ENCODE measurements around the gene MEF2C.
"Not testable (repeated sequence)": the region's sequence is repeated elsewhere in the genome, so short reads cannot be mapped to it uniquely, and the experiment has no call there.

The MEF2C gene

GRCh38 chr5:88870285-88870684 lies 12.7 kb downstream of the MEF2C start:
- no peak for DNase-seq (ENCODE audit: low read depth)

GRCh38 chr5:88868468-88869068 lies 14.4 kb downstream of the MEF2C start:
- DNase-seq (ENCODE audit: low read depth), result no peak
- H3K4me3 ChIP-seq (ENCODE audit: low read depth, low read length), result no peak overlapping the region

More at GRCh38 chr5:88870285-88870684, 12.7 kb downstream of the MEF2C start:
- no peak overlapping the region for H3K4me3 ChIP-seq (ENCODE audit: low read depth, low read length)

- no peak overlapping the region for H3K4me3 ChIP-seq (ENCODE audit: low read depth, low read length)
- no peak for DNase-seq (ENCODE audit: low read depth)
Observed at GRCh38 chr5:88867638-88868037, 15.3 kb downstream of the MEF2C start.

GRCh38 chr5:88863523-88863922 lies 19.5 kb downstream of the MEF2C start:
- DNase-seq (ENCODE audit: low read depth), result no peak
- no peak overlapping the region for H3K4me3 ChIP-seq (ENCODE audit: low read depth, low read length)

GRCh38 chr5:88862547-88863175 lies 20.3 kb downstream of the MEF2C start:
- H3K4me3 ChIP-seq (ENCODE audit: low read depth, low read length), result no peak overlapping the region
- no peak for DNase-seq (ENCODE audit: low read depth)

GRCh38 chr5:88861231-88861630 lies 21.8 kb downstream of the MEF2C start:
- H3K4me3 ChIP-seq (ENCODE audit: low read depth, low read length), result no peak overlapping the region
- no peak for DNase-seq (ENCODE audit: low read depth)

GRCh38 chr5:88860501-88860900 lies 22.5 kb downstream of the MEF2C start:
- no peak for DNase-seq (ENCODE audit: low read depth)
- H3K4me3 ChIP-seq (ENCODE audit: low read depth, low read length), result no peak overlapping the region

- H3K4me3 ChIP-seq (ENCODE audit: low read depth, low read length), result no peak overlapping the region
- no peak for DNase-seq (ENCODE audit: low read depth)
Observed at GRCh38 chr5:88858392-88858791, 24.6 kb downstream of the MEF2C start.

- DNase-seq (ENCODE audit: low read depth); H3K4me3 ChIP-seq (ENCODE audit: low read depth, low read length): not testable (repeated sequence)
Observed at GRCh38 chr5:88856381-88856780, 26.6 kb downstream of the MEF2C start.

- DNase-seq (ENCODE audit: low read depth), result no peak
- no peak overlapping the region for H3K4me3 ChIP-seq (ENCODE audit: low read depth, low read length)
Observed at GRCh38 chr5:88854769-88855168, 28.2 kb downstream of the MEF2C start.

GRCh38 chr5:88847420-88847819 lies 35.6 kb downstream of the MEF2C start:
- H3K4me3 ChIP-seq (ENCODE audit: low read depth, low read length), result no peak overlapping the region
- DNase-seq (ENCODE audit: low read depth), result no peak

- H3K4me3 ChIP-seq (ENCODE audit: low read depth, low read length), result no peak overlapping the region
- DNase-seq (ENCODE audit: low read depth), result no peak
Observed at GRCh38 chr5:88846434-88846833, 36.5 kb downstream of the MEF2C start.

GRCh38 chr5:88845081-88845697 lies 37.8 kb downstream of the MEF2C start:
- H3K4me3 ChIP-seq (ENCODE audit: low read depth, low read length), result no peak overlapping the region
- no peak for DNase-seq (ENCODE audit: low read depth)

- DNase-seq (ENCODE audit: low read depth), result no peak
- no peak overlapping the region for H3K4me3 ChIP-seq (ENCODE audit: low read depth, low read length)
Observed at GRCh38 chr5:88842784-88843183, 40.2 kb downstream of the MEF2C start.

GRCh38 chr5:88841212-88841611 lies 41.8 kb downstream of the MEF2C start:
- H3K4me3 ChIP-seq (ENCODE audit: low read depth, low read length), result no peak overlapping the region
- no peak for DNase-seq (ENCODE audit: low read depth)

- DNase-seq (ENCODE audit: low read depth), result no peak
- H3K4me3 ChIP-seq (ENCODE audit: low read depth, low read length), result no peak overlapping the region
Observed at GRCh38 chr5:88840495-88840894, 42.5 kb downstream of the MEF2C start.

GRCh38 chr5:88839238-88839637 lies 43.7 kb downstream of the MEF2C start:
- DNase-seq (ENCODE audit: low read depth), result no peak
- H3K4me3 ChIP-seq (ENCODE audit: low read depth, low read length), result no peak overlapping the region

GRCh38 chr5:88838500-88838899 lies 44.5 kb downstream of the MEF2C start:
- no peak for DNase-seq (ENCODE audit: low read depth)
- no peak overlapping the region for H3K4me3 ChIP-seq (ENCODE audit: low read depth, low read length)

GRCh38 chr5:88837817-88838216 lies 45.2 kb downstream of the MEF2C start:
- no peak for DNase-seq (ENCODE audit: low read depth)
- no peak overlapping the region for H3K4me3 ChIP-seq (ENCODE audit: low read depth, low read length)

- no peak overlapping the region for H3K4me3 ChIP-seq (ENCODE audit: low read depth, low read length)
- DNase-seq (ENCODE audit: low read depth), result no peak
Observed at GRCh38 chr5:88837222-88837621, 45.8 kb downstream of the MEF2C start.

GRCh38 chr5:88836195-88836838 lies 46.7 kb downstream of the MEF2C start:
- DNase-seq (ENCODE audit: low read depth), result no peak
- H3K4me3 ChIP-seq (ENCODE audit: low read depth, low read length), result no peak overlapping the region

All from skeletal muscle cell (primary cell).